K562 treated with DMSO at 1 percent for 48 hours (cell line): Measurements from ENCODE around the gene FCSK. TPM values are rescaled to one million over a fixed set of nuclear protein-coding genes. Genes with fewer than 3 reads are reported as not detected.

Source experiments
- total RNA-seq: library from RNA; unstranded; fragments of 300-600 nt; gene quantifications from 2 replicates; pipeline ENCODE4 v1.2.3, GENCODE V29; 2022; ENCODE audit warnings: low replicate concordance; ENCODE audit errors: extremely low read depth

FCSK gene
- total RNA-seq = not detected in 2 replicates

DNA sequence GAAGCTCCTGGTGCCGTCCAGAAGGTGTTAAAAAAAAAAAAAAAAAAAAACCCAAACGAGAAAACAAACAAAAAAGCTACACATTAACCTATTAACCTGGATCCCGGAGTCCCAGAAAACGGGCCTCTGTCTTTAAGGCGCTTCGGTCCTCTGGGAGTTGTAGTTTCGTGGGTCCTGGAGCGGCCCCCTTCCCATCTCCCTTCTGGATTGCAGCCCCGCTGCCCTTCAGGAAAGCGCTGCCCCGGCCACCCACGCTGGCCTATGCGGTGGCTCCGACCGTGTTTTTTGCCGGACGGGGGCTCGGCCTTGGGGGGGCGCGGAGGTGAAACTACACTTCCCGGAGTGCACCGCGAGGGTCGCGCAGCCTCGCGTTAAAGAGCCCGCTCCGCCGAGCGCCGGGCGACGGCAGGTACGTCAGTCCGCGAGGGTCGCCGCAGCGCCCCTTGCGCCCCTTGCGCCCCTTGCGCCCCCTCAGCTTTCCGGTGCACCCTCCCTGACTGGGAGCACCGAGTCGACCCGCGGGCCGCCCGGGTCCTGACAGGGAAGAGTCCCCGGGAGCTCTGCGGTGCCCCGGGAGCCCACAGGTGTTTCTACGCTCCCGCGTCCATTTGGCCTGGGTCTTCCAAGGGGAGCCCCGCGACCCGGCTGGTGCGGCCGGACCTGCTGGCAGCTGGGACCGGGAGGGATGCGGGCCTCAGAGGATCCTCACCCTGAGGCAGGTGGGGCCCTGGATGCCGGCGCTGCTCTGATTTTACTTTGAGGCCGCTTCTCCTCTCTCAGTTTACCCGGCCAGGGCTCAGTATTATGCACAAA is at the start of gene FCSK:
FCSK (plus strand) TSS at position 374 of the 813 bp plus-strand sequence. CDS start 8,596 bp downstream, outside the sequence.

GRCh38 chr16:70438969-70439862 is 15.2 kb upstream of the FCSK start, which contains the start of gene ST3GAL2:
Gene ST3GAL2, minus strand, starts transcription at chr16:70439100. Its CDS starts 40,570 bp downstream, at chr16:70398530.

GRCh38 chr16:70523076-70523742 is 68.8 kb downstream of the FCSK start, which contains the start of gene COG4:
Gene COG4, minus strand, starts transcription at chr16:70523554. Its CDS starts 11 bp downstream, at chr16:70523543.

DNA sequence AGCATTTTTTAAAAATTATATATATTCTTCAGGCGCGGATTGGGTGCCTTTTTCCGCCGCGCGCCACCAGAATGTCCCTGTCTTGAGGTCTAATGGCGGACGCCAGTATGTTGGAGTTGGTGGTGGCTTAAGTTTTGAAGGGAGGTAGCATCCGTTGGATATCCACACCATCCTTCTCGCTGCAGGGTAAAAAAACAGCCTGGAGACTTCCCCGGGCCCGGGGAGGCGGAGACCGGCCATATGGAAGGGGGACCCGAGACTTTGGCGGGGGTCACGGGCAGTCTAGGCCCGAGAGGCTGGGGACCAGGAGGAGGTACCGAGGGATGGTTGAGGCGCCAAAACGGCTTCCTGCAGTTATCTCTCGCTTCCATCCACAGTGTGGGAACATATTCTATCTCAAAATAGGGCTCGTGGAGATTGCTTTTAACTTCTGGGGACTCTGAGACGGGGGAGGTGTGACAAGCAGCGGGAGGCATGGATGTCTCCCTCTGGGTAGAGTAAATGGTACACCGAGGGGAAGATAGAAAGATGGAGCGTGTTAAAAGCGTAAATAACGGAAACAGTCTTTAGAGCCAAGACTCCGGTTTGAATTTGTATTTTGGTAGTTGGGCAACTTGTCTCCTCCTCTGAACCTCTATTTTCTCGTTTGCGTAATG is 69.5 kb downstream of the FCSK start, which contains the start of gene SF3B3:
SF3B3 (plus strand) TSS at position 74 of the 656 bp plus-strand sequence. CDS start 2,841 bp downstream, outside the sequence.

Other genes with a start within 250 kb of the FCSK start
- gene EXOSC6, start 202.7 kb upstream of the FCSK start, total RNA-seq = not detected in 2 replicates
- gene AARS1, start 165.1 kb upstream of the FCSK start, total RNA-seq = 211 and 608 TPM in 2 replicates
- not detected in 2 replicates for gene DDX19B, start 155.4 kb upstream of the FCSK start, total RNA-seq
- not detected in 2 replicates for gene DDX19A, start 107.7 kb upstream of the FCSK start, total RNA-seq
- gene ST3GAL2, start 15.5 kb upstream of the FCSK start, total RNA-seq = not detected in 2 replicates
- gene COG4, start 69.0 kb downstream of the FCSK start, total RNA-seq = 178 TPM in 1 of 2 replicates, not detected in the other
- not detected in 2 replicates for gene SF3B3, start 69.2 kb downstream of the FCSK start, total RNA-seq
- gene IL34, start 192.0 kb downstream of the FCSK start, total RNA-seq = not detected in 2 replicates
- gene MTSS2, start 231.5 kb downstream of the FCSK start, total RNA-seq = not detected in 2 replicates